Measurements from ENCODE around the gene PRRT2. TPM values are rescaled to one million over a fixed set of nuclear protein-coding genes. Genes with fewer than 3 reads are reported as not detected.

The PRRT2 gene
- polyA plus RNA-seq, 5 donors: 10.4 to 16.1 (median 12.8) TPM

DNA sequence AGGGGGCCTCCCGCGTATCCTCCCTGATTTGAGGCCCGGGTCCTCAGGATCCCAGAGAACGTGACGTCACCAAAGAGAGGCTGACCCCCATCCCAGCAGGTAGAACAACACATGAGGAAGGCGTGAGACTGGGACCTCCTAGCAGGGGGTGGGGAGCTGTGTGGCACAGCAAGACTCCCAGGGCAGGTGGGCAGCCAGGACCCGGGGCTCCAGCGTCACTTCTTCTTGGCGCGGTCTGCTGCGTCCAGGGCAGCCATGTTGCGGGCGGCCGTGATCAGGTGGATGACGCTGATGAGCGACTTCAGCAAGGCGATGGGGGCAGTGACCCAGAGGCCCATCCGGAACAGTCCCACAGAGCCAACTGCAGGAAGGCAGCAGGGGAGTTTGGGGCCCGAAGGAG lies 47.0 kb downstream of the PRRT2 start:
- no peak for DNase-seq

DNA sequence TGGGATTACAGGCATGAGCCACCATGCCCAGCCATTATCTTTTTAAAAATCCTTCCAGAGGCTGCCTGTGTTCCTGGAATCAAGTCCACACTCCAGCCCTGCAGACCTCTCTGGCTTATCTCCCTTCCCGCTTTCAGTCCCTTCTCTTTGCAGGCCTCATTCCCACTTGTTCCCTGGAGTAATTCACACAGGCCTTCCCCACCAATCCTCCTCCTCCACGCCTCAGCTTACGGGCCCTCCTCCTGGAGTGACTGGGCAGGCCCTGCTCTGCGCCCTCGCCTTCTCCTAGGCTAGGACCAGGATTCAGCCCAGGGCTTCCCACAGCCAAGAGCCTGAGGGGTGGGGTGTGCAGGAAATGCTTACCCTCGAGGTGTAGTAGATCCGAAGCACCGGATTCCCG lies 48.2 kb downstream of the PRRT2 start:
- no peak for DNase-seq

DNA sequence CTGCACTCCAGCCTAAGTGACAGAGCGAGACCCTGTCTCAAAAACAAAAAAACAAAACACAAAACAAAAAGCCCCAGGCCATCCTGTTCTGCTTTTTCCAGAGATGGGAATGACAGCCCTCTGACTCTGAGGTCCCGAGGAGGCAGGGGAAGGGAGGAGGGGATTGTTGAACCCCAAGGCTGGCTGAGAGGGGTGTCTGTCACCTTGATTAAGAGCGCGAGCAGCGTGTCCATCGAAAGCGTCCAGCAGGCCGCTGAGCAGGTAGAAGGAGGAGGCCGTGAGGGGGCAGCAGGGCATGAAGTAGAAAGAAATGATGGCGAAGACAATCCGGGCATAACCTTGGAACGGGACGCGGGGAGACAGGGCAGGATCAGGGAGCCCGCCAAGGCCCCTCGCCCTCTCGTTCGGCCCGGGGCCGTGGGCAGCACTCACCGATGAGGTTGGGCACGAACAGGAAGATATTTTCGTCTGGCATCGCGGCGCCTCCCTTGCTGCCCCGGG lies 50.4 kb downstream of the PRRT2 start:
- no peak for DNase-seq

DNA sequence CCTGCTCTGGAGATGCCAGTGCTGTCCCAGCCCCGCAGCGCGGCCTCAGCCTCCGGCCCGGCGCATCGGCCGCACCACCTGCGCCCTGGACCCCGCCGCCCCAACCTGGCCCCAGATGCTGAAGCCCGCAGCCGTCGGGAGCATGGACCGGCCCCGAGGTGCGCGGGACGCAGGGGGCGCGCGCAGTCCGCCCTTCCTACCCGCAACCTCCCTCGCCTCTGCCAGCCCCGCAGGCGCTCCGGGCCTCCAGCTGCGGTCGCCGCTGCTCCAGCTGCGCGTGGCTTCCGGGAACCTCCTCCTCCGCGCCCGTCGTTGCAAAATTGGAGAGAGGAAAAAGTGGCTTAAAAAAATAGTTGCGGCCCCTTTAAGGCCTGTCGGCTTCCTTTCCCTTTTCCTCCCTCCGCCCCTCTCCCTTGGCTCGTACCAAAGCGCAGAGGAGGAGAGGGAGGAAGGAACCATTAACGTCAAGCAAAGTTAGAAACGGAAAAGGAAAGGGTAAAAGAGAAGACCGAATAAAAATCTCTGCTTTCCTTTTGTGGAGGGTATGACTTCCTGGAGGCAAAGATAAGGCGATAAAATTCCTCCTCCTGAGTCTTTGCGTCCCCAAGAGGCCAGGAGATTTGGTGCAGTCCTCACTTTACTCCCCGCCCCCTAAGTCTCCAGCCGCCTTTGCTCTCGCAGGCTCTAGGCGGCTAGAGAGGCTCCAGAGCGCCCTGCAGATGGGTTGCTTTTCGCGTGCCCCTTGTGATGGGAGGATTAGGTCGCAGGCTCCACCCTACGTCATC lies 51.1 kb downstream of the PRRT2 start, which contains the start of gene CDIPT:
Gene CDIPT (minus strand): TSS at position 343 of the 785 bp plus-strand sequence. CDS start 369 bp downstream, outside the sequence.
- DNase-seq: peak; percentile 96 to 97

DNA sequence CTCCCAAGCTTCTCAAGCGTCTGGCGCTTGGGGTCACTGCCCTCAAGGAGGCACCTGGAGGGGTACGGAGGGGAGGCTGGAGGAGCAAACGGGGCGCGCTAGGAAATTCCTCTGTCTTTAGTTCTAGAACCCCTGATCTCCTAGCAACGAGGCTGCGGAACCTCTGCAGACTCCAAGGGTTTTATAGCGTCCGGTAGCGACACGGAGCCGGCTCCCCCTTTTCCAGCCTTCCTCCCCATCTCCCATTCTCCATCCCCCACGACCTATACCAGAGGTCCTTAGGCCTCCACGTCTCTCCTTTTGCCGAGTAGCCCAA lies 51.6 kb downstream of the PRRT2 start:
- no peak for DNase-seq

DNA sequence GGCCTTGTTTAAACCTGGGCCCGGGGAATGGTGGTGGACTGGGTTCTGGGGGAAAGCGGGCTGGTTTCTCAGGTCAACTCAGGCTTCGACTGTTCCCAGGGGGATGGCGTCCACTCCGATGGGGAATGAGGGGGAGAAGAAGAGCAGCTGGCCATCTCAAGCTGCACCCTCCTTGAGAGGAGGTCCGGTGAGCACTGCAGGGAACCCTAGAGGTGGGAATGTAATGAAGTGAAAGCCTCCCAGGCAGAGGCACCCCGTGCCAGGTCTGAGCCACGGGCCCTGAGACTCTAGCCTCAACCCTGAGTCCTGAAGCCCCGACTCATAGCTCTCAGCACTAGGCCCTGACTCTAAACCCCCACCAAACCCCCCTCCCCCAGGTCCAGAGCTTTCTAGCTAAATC lies 52.2 kb downstream of the PRRT2 start:
- no peak for DNase-seq

Other genes with a start within 250 kb of the PRRT2 start
- 1 to 10 TPM; 1.9 to 2.9 (median 2.3) TPM for gene SPN, start 148.9 kb upstream of the PRRT2 start, polyA plus RNA-seq (ENCODE audit: insufficient read depth in 1 of 5, insufficient read length in 5 of 5, low replicate concordance in 1 of 5)
- 10 to 100 TPM; 41.9 to 70.9 (median 51.6) TPM for gene QPRT, start 133.0 kb upstream of the PRRT2 start, polyA plus RNA-seq (ENCODE audit: insufficient read depth in 1 of 5, insufficient read length in 5 of 5, low replicate concordance in 1 of 5)
- under 1 TPM; 0.43 to 0.78 (median 0.62) TPM for gene C16orf54, start 66.2 kb upstream of the PRRT2 start, polyA plus RNA-seq (ENCODE audit: insufficient read depth in 1 of 5, insufficient read length in 5 of 5, low replicate concordance in 1 of 5)
- gene ZG16, start 33.9 kb upstream of the PRRT2 start, polyA plus RNA-seq (ENCODE audit: insufficient read depth in 1 of 5, insufficient read length in 5 of 5, low replicate concordance in 1 of 5): under 1 TPM in 4 of 5 donors, not detected in 1; 0.04 to 0.18 (median 0.12) TPM
- gene KIF22, start 21.4 kb upstream of the PRRT2 start, polyA plus RNA-seq (ENCODE audit: insufficient read depth in 1 of 5, insufficient read length in 5 of 5, low replicate concordance in 1 of 5): 10 to 100 TPM; 51.0 to 84.4 (median 73.4) TPM
- gene MAZ, start 5.7 kb upstream of the PRRT2 start, polyA plus RNA-seq (ENCODE audit: insufficient read depth in 1 of 5, insufficient read length in 5 of 5, low replicate concordance in 1 of 5): 100 to 1,000 TPM; 231 to 333 (median 262) TPM
- 10 to 100 TPM; 26.4 to 46.3 (median 31.3) TPM for gene PAGR1, start 4.0 kb downstream of the PRRT2 start, polyA plus RNA-seq (ENCODE audit: insufficient read depth in 1 of 5, insufficient read length in 5 of 5, low replicate concordance in 1 of 5)
- 10 to 100 TPM in 4 of 5 donors, 1 to 10 TPM in 1; 9.6 to 23.1 (median 14.0) TPM for gene MVP, start 8.3 kb downstream of the PRRT2 start, polyA plus RNA-seq (ENCODE audit: insufficient read depth in 1 of 5, insufficient read length in 5 of 5, low replicate concordance in 1 of 5)
- 10 to 100 TPM; 62.4 to 94.6 (median 84.3) TPM for gene CDIPT, start 51.0 kb downstream of the PRRT2 start, polyA plus RNA-seq (ENCODE audit: insufficient read depth in 1 of 5, insufficient read length in 5 of 5, low replicate concordance in 1 of 5)
- gene SEZ6L2, start 87.4 kb downstream of the PRRT2 start, polyA plus RNA-seq (ENCODE audit: insufficient read depth in 1 of 5, insufficient read length in 5 of 5, low replicate concordance in 1 of 5): 1 to 10 TPM; 4.1 to 7.8 (median 5.2) TPM
- gene ASPHD1, start 88.3 kb downstream of the PRRT2 start, polyA plus RNA-seq (ENCODE audit: insufficient read depth in 1 of 5, insufficient read length in 5 of 5, low replicate concordance in 1 of 5): under 1 TPM; 0.41 to 0.94 (median 0.63) TPM
- gene KCTD13, start 114.0 kb downstream of the PRRT2 start, polyA plus RNA-seq (ENCODE audit: insufficient read depth in 1 of 5, insufficient read length in 5 of 5, low replicate concordance in 1 of 5): 10 to 100 TPM; 13.8 to 22.9 (median 21.4) TPM
- gene TMEM219, start 149.9 kb downstream of the PRRT2 start, polyA plus RNA-seq (ENCODE audit: insufficient read depth in 1 of 5, insufficient read length in 5 of 5, low replicate concordance in 1 of 5): 100 to 1,000 TPM in 4 of 5 donors, 10 to 100 TPM in 1; 94.6 to 126 (median 108) TPM
- 10 to 100 TPM; 42.8 to 66.2 (median 54.0) TPM for gene TAOK2, start 161.7 kb downstream of the PRRT2 start, polyA plus RNA-seq (ENCODE audit: insufficient read depth in 1 of 5, insufficient read length in 5 of 5, low replicate concordance in 1 of 5)
- 10 to 100 TPM; 16.8 to 22.5 (median 19.8) TPM for gene HIRIP3, start 183.4 kb downstream of the PRRT2 start, polyA plus RNA-seq (ENCODE audit: insufficient read depth in 1 of 5, insufficient read length in 5 of 5, low replicate concordance in 1 of 5)
- 10 to 100 TPM; 45.5 to 70.9 (median 48.1) TPM for gene INO80E, start 184.0 kb downstream of the PRRT2 start, polyA plus RNA-seq (ENCODE audit: insufficient read depth in 1 of 5, insufficient read length in 5 of 5, low replicate concordance in 1 of 5)
- gene DOC2A, start 198.8 kb downstream of the PRRT2 start, polyA plus RNA-seq (ENCODE audit: insufficient read depth in 1 of 5, insufficient read length in 5 of 5, low replicate concordance in 1 of 5): 1 to 10 TPM; 1.4 to 5.3 (median 3.8) TPM
- not detected for gene C16orf92, start 211.0 kb downstream of the PRRT2 start, polyA plus RNA-seq (ENCODE audit: insufficient read depth in 1 of 5, insufficient read length in 5 of 5, low replicate concordance in 1 of 5)
- gene TLCD3B, start 219.1 kb downstream of the PRRT2 start, polyA plus RNA-seq (ENCODE audit: insufficient read depth in 1 of 5, insufficient read length in 5 of 5, low replicate concordance in 1 of 5): under 1 TPM; 0.66 to 0.97 (median 0.79) TPM

All from right lung (tissue), 5 donors.